Stimulated activated CD8-positive, alpha-beta memory T cell treated with anti-CD3 and anti-CD28 coated beads, Interleukin-7, amount 100 ng/mL, for 1 hour (primary cell): ENCODE results near the gene SFXN5.

ENCODE experiments used
- DNase-seq, 2 donors: peaks; one replicate each; pipeline ENCODE4 v3.0.0-alpha.2; 2020; ENCODE audit warnings: low read depth in 2 of 2

The SFXN5 gene

DNA sequence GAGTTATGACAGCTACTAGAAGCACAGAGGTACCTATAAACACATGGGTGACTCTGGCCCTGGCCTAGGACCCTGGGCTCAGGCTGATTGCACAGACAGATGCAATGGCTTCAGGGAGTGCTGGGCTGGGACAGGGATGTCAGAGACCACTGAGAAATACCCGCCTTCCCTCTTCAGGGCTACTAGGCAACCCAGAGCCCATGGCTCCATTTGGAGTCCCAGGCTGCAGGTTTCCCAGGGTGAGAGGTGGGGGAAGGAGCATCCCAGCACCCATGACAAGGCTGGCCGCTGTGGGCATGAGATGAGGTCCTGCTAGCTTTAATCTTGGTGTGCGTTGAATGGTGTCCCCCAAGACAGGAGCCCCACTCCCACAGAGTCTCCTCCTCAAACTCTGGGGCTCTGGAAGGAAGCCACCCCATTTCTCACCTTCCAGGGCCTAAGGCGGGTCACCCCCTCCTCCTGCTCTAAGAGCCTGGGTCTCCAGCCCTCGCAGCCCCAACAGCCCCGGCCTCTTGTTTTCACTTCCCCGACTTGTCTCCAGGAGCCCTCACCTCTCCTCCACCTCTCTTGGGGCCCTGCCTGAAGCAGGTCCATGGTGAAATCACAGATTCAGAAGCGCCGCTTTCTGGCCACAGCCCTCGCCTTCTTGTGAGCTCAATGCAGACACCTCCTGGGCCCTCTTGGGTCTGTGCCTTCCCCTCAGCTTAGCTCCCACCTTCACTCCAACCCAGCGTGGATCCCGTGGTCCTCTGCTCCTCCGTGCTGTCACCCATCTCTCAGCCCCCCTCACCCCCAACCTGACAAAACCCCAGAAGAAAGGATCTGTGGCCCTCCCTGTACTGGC, 112.7 kb downstream of the SFXN5 start:
- DNase-seq: no peak

DNA sequence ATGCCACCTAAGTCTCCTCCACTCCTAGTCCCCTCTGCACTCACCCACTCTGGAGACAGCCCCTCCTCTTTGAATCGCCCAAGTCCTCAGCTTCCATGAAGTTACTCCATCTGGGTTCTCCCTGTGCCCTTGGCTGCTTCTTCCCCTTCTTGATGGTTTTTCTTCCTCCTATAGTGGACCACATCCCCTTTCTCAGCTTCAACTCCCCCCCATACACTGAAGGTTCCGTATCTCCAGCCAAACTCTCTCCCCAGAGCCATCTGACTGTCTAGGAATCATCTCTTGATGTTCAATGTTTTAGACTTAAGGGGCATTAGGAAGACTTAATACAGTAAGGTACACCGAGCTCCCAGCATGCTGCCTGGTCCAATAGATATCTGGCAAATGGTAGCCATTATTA, 114.6 kb downstream of the SFXN5 start:
- DNase-seq: no peak

DNA sequence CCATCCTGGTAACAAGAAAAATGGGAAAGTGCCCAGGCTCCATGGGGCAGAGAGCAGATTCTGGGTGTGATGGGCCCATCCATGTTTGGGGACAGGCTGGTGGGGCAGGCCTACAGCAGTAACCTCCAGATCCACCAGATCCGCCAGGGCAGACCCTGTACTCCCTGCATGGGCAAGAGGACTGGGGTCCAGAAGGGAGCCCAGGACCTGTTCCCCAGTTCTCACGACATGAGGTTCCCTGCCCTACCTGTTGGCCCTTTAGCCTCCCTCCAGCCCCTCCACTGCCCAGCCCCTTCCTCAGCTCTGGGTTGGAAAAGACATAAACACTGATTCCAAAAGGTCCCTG, 115.5 kb downstream of the SFXN5 start:
- DNase-seq: no peak

DNA sequence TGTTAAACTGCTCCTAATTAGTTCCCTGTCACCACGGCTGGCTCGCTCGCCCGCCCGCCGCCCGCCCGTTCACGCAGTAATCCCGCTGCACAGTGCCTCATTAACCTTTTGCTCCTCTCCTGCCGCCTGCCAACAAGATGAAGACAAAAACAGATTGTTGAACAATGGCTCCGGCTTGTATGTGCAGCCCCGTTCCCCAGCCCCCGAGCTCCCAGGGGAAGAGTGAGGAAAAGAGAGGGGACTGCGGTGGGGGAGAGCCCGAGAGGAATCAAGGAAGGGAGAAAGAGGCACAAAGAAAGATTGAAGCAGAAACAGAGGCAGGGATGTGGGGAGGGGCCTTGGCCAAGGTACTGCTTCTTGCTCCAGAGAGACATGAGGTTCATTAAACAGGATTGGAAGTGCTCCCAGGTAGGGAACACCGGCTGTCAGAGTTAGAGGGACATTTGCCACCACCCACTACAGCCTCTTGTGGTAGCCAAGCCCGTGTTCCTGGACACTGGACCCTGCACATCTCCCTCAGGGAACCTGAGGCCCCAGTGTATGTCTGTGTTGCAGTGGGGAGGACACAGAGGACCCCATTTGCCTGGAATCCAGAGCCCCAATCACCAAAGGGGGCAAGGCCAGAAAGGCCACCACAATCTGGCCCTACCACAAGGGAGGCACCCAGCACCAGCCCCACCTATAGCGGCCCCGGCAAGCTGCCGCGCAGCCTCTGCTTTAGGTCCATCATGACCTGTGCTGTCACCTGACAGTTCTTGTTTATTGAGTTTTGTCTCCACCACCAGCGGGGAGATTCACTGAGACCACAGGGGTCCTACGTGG, 116.1 kb downstream of the SFXN5 start:
- no peak for DNase-seq

DNA sequence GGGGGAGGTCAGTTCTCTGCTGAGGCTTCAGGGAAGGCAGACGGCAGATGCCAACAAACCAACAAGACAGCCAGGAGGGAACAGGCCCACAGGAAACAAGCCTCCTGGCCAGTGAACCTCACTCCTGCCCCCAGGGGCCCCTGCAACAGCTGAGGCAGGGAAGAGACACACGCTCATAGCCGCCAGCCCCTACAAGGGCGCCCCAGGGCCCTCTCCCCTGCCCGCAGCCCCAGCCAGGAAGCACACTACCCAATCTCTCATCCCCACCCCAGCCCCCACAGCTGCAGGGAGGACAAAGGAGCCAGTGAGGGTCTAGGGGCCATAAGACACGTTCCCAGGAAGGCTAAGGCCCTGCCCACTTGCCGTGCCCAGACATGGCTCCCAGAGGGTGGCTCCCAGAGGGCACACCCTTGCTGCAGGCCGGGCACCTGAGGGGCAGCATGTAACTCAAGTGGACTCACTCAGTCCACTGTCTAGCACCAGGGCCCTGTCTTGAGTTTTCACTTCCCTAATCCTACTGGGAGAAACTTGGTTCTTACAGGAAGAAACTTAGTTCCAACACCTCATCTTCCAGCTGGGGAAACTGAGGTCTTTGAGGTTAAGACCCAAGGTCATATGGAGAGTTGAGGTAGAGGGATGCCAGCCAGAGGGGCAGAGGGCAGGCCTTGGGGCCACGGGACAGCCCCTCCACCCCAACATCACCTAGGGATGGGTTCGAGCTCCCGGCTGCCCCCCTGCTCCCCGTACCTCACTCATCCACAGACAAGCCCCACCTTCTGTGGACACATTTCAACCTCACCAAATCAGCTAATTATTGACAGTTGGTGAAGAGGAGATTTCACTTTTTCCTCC, 116.9 kb downstream of the SFXN5 start:
- no peak for DNase-seq

DNA sequence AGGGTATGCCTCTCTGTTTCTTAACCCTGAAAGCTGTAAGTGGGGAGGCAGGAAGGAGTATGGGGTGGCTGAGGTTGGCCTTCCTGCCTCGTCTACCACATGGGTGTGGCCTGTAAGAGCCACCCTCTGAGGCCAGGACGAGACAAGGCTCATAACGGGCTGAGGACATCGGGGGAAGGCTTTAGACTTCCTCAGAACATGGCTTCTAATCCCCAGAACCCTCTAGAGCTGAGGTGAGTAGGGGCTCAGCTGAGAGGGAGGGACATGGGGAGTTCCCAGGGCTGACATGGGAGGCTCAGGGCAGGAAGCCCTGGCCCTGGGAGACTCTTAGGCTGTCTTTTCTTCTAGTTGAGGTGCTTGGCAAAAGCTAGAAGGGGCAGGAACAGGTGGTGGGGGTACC, 117.5 kb downstream of the SFXN5 start:
- DNase-seq: no peak

DNA sequence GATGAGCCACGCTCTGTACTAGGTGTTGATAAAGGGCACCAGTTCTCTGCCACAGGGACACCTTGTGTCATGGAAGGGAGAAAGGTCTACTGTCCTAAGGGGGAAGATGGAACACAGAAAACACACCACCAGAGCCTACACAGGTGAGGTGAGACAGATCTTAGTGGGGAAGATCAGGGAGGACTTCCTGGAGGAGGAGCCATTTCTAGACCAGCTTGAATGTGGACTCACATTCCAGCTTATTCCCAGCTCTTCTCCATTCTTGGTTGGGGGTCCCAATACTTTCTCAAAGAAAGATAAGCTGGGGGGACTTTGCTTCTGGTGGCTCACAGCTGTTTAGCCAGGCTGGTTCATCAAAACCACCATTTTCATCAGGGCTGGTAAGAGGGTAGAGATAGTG, 118.0 kb downstream of the SFXN5 start:
- DNase-seq: no peak

DNA sequence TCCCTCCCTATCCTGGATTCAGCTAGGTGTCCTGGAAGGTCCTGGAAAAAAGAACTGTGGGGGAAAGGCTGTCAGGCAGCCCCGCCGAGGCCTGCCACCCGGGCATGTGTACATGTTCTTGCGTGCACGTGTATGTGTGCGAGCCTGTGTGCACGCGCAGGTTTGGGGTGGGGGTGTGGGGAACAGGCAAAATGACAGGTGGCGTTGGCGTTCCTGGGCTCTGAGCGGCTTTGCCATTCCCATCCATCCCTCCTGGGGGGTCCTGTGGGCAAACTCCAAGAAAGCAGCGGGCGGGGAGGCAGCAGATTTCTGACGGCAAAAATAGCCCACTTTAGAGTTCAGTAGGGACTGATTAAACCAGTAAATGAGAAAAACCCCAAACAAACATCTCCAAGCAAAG, 118.6 kb downstream of the SFXN5 start:
- DNase-seq: no peak

DNA sequence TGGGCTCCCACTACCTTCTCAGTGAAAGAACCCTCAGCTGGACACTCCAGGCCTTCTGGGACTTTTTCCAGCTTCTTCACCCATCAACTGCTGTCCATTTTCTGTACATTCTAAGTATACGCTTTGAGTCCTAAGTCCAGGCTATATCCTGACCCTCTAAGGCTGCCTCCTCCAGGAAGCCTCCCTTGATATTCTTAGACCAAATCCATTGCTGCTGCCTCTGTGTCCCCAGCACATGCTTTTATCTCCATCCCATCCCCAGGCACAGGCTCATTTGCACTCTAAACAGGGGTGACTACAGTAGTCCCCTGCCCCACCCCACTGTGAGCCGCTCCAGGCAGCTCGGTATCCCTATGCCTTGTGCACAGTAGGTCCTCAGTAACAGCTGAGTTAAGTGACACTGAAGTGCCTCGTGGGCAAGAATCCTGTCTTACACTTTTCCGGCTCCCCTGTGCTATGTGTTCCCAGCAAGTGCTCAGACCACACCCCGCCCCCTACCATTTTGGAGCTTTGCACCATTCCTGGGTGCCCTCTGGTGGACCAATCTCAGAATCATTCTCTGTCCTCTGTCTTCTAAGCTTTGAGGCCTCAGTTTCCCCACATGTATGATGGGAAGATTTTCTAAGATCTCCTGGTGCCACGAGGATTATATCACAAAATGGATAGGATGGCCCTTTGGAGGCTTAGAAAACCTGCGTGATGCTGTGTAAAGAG, 119.2 kb downstream of the SFXN5 start:
- no peak for DNase-seq

DNA sequence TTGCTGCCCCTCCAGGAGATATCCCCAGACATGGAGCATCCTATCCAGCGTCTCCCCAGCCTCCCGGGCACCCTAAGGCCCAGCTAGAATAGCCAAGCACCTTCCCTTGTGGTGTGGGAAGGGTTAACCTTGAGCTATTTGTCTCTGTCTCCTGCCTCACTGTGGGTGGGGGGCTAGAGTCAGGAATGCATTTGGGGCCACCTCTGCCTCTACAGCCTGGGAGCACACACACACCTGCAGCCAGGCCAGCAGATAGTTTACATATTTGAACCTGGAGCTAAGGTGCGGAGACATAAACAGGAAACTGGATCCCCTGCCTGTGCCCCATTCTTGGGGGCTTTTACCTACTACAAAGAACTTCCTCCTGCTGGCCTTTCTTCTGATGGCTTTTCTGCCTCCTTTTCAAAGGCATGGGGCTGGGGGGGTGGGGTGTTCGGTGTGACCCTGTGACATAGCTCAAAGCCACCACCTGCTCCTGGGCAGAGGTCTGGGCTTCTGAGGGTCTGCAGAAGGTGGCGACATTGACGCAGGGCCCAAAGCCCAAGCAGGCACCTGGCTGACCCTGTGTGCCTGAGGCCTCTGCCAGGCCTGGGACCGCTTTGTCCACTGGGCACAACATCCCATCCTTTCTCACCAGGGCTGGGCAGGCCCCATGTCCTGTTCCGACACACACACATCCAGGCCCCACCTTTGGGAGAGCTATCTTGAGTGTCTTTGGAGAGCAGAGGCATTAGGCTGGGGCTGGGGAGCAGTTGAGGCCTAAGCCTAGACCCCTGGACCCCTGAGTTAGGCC, 120.0 kb downstream of the SFXN5 start:
- no peak for DNase-seq

DNA sequence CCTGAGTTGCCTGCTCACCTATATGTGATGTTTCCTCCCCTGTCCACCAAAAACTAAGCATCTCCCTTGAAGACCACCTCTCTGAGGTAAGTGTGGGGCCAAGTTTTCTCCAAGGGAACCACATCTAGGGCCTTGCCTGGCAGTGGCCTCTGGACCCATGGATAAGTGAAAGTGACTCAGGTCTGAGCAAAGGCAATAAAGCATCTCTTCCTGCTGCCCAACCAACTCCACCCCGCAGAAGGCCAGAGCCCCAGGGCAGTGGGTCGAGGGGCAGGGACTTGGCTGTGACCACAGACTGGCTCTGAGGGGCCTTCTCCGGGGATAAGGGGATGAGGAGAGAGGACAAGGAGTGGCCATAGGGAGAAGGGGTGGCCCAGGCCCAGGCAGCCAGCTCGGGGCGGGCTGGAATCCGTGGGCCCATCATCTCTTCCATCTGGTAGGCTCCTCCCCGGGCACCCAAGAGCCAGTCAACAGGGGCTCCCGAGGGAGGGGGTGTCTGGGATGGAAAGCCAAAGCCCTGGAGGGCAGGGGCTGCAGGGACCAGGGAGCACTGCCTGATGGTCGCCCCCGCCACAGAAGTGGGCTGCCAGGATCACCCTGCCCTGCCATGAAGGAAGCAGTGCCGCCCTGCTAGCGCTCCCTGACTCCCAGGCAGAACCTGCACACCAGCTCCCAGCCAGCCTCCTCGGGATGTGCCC, 120.8 kb downstream of the SFXN5 start:
- DNase-seq: no peak

DNA sequence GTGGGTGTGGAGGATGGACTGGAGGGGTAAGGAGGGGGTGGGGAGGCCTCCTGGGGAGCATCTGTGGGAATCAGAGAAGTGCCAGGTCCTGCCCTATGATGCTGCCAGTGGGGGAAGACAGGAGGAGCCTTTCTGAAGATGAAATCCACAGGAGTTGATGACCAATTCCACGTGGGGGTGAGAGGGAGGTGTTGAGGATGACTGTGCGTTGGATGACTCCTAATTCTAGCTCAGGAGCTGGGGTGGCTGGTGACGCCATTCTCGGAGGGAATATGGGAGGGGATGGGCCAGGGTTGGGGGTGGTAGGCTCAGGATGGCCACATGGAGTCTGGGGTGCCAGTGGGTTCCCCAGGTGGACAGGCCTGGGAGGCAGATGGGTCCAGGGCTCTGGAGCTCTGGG, 121.9 kb downstream of the SFXN5 start:
- DNase-seq: no peak

DNA sequence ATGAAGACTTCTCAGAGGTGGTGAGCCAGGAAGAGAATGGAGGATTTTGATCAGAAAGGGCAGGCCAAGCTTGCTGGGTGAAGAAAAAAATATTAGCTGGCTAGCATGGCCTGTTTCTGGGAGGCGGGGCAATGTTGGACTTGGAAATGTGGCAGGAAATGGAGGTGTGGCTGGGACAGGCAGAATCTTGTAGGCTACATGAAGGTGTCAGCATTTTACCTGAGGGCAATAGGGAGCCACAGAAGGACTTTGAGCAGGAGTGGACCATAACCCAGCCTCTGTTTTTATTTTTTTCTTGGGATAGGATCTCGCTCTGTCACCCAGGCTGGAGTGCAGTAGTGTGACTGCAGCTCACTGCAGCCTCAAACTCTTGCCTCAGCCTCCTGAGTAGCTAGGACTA, 122.5 kb downstream of the SFXN5 start:
- no peak for DNase-seq

DNA sequence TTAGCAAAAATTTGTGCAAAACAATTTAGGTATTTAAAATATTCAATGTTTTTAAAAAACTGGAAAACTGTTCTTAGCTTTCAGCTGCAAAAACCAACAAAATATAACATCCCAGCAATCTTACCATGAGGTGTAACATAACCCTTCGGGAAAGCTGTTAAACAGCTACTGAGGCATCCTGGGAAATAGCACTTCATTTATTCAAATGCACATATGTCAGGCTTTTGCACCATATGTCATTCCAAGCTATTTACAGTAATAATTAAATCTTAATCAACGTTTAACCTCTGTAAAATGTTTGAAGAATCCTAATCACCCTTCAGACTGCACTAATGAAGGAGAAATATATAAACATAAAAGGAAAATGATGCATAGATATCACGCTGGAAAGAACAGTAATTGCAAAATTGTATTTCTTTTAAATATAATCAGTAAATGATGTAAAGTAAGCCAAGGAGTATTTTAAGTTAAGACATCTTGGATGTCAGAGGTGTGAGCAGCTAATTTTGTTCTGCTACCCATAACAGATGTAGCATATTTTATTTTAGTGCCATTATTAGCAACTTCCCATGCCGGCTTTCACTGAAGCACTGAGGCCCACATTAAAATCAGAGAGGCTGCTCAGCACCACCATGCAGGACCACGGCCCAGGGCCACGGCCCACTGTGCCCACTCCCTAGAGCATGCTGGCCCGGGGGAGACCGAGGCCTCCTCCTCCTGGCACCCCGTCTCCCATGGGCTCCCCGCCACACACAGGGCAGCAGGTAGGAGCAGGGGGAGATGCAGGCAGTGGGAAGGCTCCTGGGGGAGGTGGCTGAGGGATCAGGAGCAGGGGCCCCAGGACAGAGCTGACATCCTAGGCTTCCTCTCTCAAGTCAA, 123.3 kb downstream of the SFXN5 start:
- no peak for DNase-seq

DNA sequence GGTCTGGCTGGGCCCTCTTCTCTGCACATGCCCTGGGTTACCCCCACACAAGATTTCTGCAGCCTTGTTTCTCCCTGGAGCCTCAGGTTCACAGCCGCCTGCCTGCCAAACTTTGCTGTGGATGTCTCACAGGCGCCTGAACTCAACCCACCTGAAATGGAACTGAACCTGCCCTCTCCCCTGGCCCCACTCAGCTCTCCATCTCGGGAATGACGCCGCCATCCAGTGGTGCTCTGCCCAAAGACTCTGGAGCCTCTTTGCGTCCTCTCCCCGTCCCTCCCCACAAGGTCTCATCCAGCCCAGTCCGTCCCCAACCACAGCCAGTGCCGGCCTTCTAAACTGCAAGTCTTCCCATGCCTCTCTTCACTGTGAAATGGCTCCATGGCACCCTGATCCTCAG, 125.0 kb downstream of the SFXN5 start:
- no peak for DNase-seq

DNA sequence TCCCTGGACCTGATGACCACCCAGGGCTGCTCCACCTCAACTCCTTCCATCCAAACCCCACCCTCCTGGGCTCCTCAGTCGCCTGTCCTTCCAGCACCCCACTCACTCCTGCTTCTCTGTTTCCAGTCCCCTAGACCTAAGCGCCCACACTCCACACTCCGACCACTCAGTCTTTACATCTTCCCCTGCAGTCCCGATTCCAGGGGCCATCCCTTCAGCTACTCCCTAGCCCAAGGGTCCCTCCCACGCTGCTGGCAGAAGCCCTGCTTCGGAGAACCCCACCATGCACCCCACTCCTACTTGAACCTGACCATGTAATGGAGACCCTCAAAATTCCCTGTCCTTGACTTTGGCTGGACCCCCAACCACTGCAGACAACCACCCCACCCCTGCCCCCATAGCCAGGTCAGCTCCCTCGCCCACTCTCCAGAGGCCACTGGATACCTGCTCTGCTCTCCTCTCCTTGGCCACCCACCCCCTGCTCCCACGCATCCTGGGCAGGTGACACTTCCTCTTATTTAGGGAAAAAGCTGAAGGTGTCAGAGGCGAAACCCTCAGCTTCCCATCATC, 126.0 kb downstream of the SFXN5 start:
- no peak for DNase-seq

DNA sequence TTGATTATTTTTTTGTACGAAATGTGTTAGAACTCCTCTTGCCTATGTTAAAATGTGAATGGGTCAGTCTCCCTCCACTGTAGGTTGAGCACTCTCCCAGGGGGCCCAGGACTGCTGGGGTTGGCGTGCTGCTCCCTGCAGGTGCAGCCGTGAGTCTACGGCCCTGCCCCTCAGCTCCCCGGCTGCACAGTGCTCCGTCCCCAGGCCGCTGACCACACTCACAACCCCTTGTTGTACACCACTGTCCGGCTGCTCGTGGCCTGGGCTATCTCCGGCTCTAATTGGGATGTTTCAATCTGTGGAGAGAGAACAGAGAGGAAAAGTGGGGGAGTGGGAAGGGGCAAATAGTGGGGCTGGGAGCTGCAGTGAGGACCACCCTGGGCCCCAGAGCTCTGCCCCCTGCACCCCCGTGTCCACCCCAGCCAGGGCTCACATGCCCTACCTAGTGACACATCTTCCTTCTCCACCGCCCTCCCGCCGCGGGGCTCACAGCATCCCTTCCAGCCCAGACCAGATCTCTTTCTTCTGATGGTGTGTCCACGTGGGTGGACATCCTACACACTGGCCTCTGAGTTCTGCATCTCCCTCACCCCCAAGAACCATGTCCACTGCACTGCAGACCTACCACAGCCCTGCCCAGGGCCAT, 126.6 kb downstream of the SFXN5 start:
- no peak for DNase-seq
